K562 (cell line): ENCODE data around the gene MRPL48. TPM values are rescaled to one million over a fixed set of nuclear protein-coding genes. Genes with fewer than 3 reads are reported as not detected.

Source experiments
- ARID3A ChIP-seq: IDR thresholded peaks from 2 replicates; pipeline ENCODE4 v1.6.1; 2012; ENCODE audit warnings: low read depth, low read length, improper control_type of control experiment, borderline replicate concordance
- BCOR ChIP-seq: fragments of 450-650 bp; IDR thresholded peaks from 2 replicates; pipeline ENCODE4 v1.6.1; 2016
- BDP1 ChIP-seq: IDR thresholded peaks from 3 replicates; pipeline ENCODE4 v1.6.1; 2011; ENCODE audit not compliant: insufficient read length, insufficient read depth
- BRD9 ChIP-seq: fragments of 450-650 bp; IDR thresholded peaks from 2 replicates; pipeline ENCODE4 v1.6.1; 2018; ENCODE audit warnings: low read depth; ENCODE audit not compliant: partially characterized antibody
- C11orf30 ChIP-seq: fragments of 450-650 bp; IDR thresholded peaks from 2 replicates; pipeline ENCODE4 v1.6.1; 2016; ENCODE audit warnings: low read depth, mild to moderate bottlenecking
- CEBPG ChIP-seq, 3 experiments: fragments of 200-800 bp in 1 of 3; sonication (Bioruptor generic) in 1 of 3; sonication (generic) in 1 of 3; formaldehyde crosslinking in 1 of 3; IDR thresholded peaks in 2 of 3; conservative IDR thresholded peaks in 1 of 3; 2 replicates each; pipeline versions ENCODE4 v1.6.1 to v1.8.0; 2016 to 2022; ENCODE audit warnings: missing compliant biosample characterization in 2 of 3, missing genetic modification characterization in 2 of 3, mild to moderate bottlenecking in 1 of 3, missing genetic modification reagents in 1 of 3
- CGGBP1 ChIP-seq: fragments of 250-450 bp; sonication (Bioruptor Pico); IDR thresholded peaks from 2 replicates; pipeline ENCODE4 v1.9.0; 2021; ENCODE audit warnings: mild to moderate bottlenecking
- CTBP1 ChIP-seq: fragments of 450-650 bp; IDR thresholded peaks from 2 replicates; pipeline ENCODE4 v1.6.1; 2016; ENCODE audit warnings: borderline replicate concordance
- HDAC2 ChIP-seq: fragments of 450-650 bp; IDR thresholded peaks from 2 replicates; pipeline ENCODE4 v1.6.1; 2016; ENCODE audit warnings: mild to moderate bottlenecking
- KDM1A ChIP-seq, 2 experiments: fragments of 450-650 bp; IDR thresholded peaks; 2 replicates each; pipeline ENCODE4 v1.6.1; 2016; ENCODE audit warnings: mild to moderate bottlenecking in 2 of 2
- KDM5B ChIP-seq: fragments of 200-600 bp; sonication (generic); IDR thresholded peaks from 2 replicates; pipeline ENCODE4 v1.6.1; 2012; ENCODE audit warnings: low read depth, mild to moderate bottlenecking, moderate library complexity, low read length, control low read depth, inconsistent platforms; ENCODE audit not compliant: insufficient replicate concordance
- KLF13 ChIP-seq: fragments of 450-650 bp; IDR thresholded peaks from 2 replicates; pipeline ENCODE4 v1.6.1; 2016; ENCODE audit warnings: missing genetic modification characterization, low read depth, mild to moderate bottlenecking, missing compliant biosample characterization, moderate library complexity, borderline replicate concordance
- PHB ChIP-seq: fragments of 250-450 bp; sonication (Bioruptor Pico); IDR thresholded peaks from 2 replicates; pipeline ENCODE4 v1.5.0; 2021
- PHF21A ChIP-seq: fragments of 450-650 bp; IDR thresholded peaks from 2 replicates; pipeline ENCODE4 v1.6.1; 2017; ENCODE audit warnings: low read depth, borderline replicate concordance
- RFX1 ChIP-seq: fragments of 450-650 bp; IDR thresholded peaks from 2 replicates; pipeline ENCODE4 v1.6.1; 2016; ENCODE audit warnings: mild to moderate bottlenecking, moderate library complexity
- SAP30 ChIP-seq: fragments of 200-600 bp; sonication (generic); IDR thresholded peaks from 2 replicates; pipeline ENCODE4 v1.6.1; 2012; ENCODE audit warnings: borderline replicate concordance, low read depth, mild to moderate bottlenecking, moderate library complexity, low read length, control low read depth, inconsistent platforms; ENCODE audit not compliant: insufficient read depth, poor library complexity, severe bottlenecking
- SIX5 ChIP-seq, 2 experiments: IDR thresholded peaks; 2 replicates each; pipeline ENCODE4 v1.6.1; 2011; ENCODE audit warnings: low read length in 2 of 2, borderline replicate concordance in 1 of 2, low read depth in 1 of 2, mild to moderate bottlenecking in 1 of 2, moderate library complexity in 1 of 2; ENCODE audit not compliant: insufficient read depth in 1 of 2
- SP1 ChIP-seq: sonication (generic); formaldehyde crosslinking; IDR thresholded peaks from 2 replicates; pipeline ENCODE4 v1.8.1; 2022; ENCODE audit warnings: mild to moderate bottlenecking, missing genetic modification reagents
- TAF1 ChIP-seq: IDR thresholded peaks from 2 replicates; pipeline ENCODE4 v1.6.1; 2011; ENCODE audit warnings: mild to moderate bottlenecking, low read length, moderate library complexity; ENCODE audit not compliant: insufficient read depth, control insufficient read depth, severe bottlenecking; ENCODE audit errors: extremely low read depth
- TAF15 ChIP-seq: fragments of 200-400 bp; formaldehyde crosslinking; IDR thresholded peaks from 2 replicates; pipeline ENCODE4 v1.6.1; 2017; ENCODE audit warnings: mild to moderate bottlenecking, low read depth, low read length, moderate library complexity
- ZBTB7A ChIP-seq: IDR thresholded peaks from 2 replicates; pipeline ENCODE4 v1.6.1; 2011; ENCODE audit warnings: low read depth, mild to moderate bottlenecking, low read length, moderate library complexity, borderline replicate concordance; ENCODE audit not compliant: control insufficient read depth
- ZNF3 ChIP-seq: fragments of 250-450 bp; sonication (Bioruptor Pico); IDR thresholded peaks from 2 replicates; pipeline ENCODE4 v1.5.0; 2021; ENCODE audit warnings: mild to moderate bottlenecking, moderate library complexity
- ZNF431 ChIP-seq: sonication (generic); formaldehyde crosslinking; IDR thresholded peaks from 2 replicates; pipeline ENCODE4 v1.8.0; 2022; ENCODE audit warnings: mild to moderate bottlenecking, missing genetic modification reagents
- ZNF740 ChIP-seq, 3 experiments: fragments of 200-800 bp in 1 of 3; sonication (Bioruptor generic) in 1 of 3; sonication (generic) in 1 of 3; formaldehyde crosslinking in 1 of 3; IDR thresholded peaks; 2 replicates each; pipeline versions ENCODE4 v1.6.1 to v1.8.0; 2016 to 2022; ENCODE audit warnings: mild to moderate bottlenecking in 2 of 3, missing compliant biosample characterization in 2 of 3, missing genetic modification characterization in 2 of 3, missing genetic modification reagents in 1 of 3
- polyA plus RNA-seq, 8 experiments: library from polyadenylated mRNA; depleted of rRNA in 4 of 8; stranded (reverse) in 5 of 8; unstranded in 3 of 8; fragments of >200 nt; fragmentation: Nextera tagmentation in 2 of 8; fragmentation: Illumina TruSeq in 1 of 8; extraction: Ambion mirVana in 2 of 8; extraction: Trizol in 1 of 8; gene quantifications; 2 replicates each; pipeline versions ENCODE4 v1.2.1 to v1.2.3, GENCODE V29; 2011 to 2014; ENCODE audit warnings: inconsistent platforms in 1 of 8, missing spikeins in 1 of 8
- total RNA-seq, 7 experiments: library from RNA; depleted of rRNA in 6 of 7; stranded (reverse); fragments of >200 nt in 6 of 7; fragmentation: Illumina TruSeq in 2 of 7; extraction: Trizol in 2 of 7; gene quantifications; 2 replicates each; pipeline versions ENCODE4 v1.2.1 to v1.2.3, GENCODE V29; 2011 to 2021; ENCODE audit warnings: low replicate concordance in 1 of 7

MRPL48 gene
- total and polyA plus RNA-seq, 9 of the 15 experiments (the other 6 are each of a cell fraction or from before 2014, with no cell fraction given) = 66.0 to 237 (median 104) TPM

- TF ChIP-seq ZNF431 (CRISPR knock-in tag) (no peak), CGGBP1 (0 out of 2 replicates have a peak, but pooled peaks have one; percentile 14), CEBPG (CRISPR knock-in tag; IDR thresholded peaks at IDR 0.05) (peak; percentile 21; the same call in 1 of the 2 replicates), CEBPG (tag; conservative IDR thresholded peaks at IDR 0.05 in 1 of 2, IDR thresholded peaks at IDR 0.05 in 1 of 2) (peak; percentile 76 to 82), SIX5 (IDR thresholded peaks at IDR 0.05; ENCODE audit: borderline replicate concordance in 1 of 2, insufficient read depth in 1 of 2, low read depth in 1 of 2, low read length in 2 of 2) (peak; percentile 33 to 37; a peak in 2 of 4 replicates), KLF13 (tag) (peak; percentile 40; the same call in 1 of the 2 replicates), SAP30 (peak; percentile 81), BDP1 (no peak), PHB (no peak), TAF15 (no peak), PHF21A (no peak), ZNF740 (CRISPR knock-in tag; IDR thresholded peaks at IDR 0.05) (no peak), ZNF740 (tag; IDR thresholded peaks at IDR 0.05) (no peak), SP1 (peak; percentile 94), BRD9 (peak; percentile 63), ARID3A (peak; percentile 42; the same call in 1 of the 2 replicates), ZNF3 (CRISPR knock-in tag) (no peak), RFX1 (no peak), TAF1 (peak; percentile 76), KDM1A (IDR thresholded peaks at IDR 0.05) (no peak), HDAC2 (0 out of 2 replicates have a peak, but pooled peaks have one; percentile 35), KDM5B (peak; percentile 85), C11orf30 (peak; percentile 82), ZBTB7A (peak; percentile 49; the same call in 1 of the 2 replicates), BCOR (no peak), CTBP1 (peak; percentile 77)
Observed at GRCh38 chr11:73779084-73779902, 8.4 kb upstream of the MRPL48 start (continued).
